ENCODE data around the gene FSCN2. TPM values are rescaled to one million over a fixed set of nuclear protein-coding genes. Genes with fewer than 3 reads are reported as not detected.

Gene FSCN2, protein sequence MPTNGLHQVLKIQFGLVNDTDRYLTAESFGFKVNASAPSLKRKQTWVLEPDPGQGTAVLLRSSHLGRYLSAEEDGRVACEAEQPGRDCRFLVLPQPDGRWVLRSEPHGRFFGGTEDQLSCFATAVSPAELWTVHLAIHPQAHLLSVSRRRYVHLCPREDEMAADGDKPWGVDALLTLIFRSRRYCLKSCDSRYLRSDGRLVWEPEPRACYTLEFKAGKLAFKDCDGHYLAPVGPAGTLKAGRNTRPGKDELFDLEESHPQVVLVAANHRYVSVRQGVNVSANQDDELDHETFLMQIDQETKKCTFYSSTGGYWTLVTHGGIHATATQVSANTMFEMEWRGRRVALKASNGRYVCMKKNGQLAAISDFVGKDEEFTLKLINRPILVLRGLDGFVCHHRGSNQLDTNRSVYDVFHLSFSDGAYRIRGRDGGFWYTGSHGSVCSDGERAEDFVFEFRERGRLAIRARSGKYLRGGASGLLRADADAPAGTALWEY
- total RNA-seq, result 0.39 and 1.1 TPM in 2 replicates

DNA sequence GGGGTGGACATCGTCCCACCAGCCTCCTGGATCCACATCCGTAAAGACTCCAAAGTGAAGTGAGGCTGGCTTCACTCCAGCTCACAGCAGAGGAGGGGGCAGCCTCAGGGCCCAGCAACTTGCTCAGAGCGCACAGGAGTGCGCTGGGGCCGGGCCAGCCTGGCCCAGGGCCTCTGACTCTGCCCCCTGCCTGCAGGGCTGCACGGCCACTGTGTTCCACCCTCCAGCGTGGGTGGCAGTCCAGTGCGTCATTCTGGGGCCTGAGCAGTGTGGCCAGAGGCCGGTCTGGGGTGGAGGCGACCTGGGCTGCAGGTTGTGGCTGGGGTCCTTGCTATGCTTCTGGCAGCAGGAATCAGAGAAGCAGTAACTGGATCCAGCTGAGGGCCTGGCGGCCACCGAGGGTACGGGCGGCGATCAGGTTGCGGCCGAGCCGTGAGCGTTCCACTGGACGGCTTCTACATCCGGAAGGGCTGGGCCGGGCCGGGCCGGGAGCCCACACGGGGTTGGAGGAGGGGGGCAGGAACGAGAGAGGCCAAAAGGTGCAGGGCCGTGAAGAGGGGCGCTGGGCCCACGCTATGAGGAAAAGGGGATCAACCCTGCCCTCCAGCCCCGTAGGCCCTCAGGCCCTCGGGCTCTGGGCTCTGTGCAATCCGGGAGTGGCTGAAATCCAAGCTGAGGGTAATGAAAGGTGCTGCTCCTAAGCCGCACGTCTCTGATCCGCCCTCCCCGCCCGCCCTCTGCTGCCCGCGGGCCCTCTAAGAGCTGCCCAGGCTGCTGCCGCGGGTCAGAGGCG, at the start of gene FSCN2:
Gene FSCN2 (plus strand): TSS at position 787 of the 793 bp plus-strand sequence. CDS start 155 bp downstream, outside the sequence.

DNA sequence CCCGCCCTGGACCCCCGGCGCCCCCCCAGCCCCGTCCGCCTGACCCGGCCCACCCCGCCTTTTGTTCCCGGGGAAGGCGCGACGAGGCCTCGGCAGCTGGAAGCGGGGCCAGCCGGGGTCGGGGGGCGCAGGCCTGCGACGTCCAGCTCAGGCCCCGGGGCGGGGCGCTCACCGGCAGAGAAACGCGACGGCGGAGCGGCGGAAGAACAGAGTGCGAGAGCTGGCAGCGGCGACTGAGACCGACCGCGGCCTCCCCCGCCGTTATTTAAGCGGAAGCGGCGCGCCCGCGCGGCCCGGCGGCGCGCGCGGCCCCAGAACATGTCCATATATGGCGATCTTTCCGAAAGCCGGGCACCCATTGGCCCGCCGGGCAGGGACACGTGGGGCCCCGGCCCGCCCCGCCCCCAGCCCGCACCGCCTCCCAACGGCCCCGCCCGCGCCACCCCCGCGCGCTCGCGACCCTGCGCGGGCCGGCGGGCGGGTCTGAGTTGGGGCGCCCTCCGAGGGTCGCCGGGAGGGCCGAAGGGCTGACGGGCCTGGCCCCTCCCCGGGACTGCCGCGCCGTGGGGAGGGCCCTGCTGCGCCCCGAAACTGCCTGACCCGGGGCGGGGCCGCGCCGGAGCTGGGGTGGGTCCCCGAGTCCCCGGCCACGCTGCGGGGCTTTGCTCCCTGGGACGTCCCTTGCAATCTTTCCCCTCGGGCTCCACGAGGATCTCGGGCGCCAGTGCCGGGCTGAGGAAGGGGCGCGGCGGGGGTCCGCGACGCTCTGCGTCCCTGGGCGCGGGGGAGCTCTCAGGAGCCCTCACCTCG, 15.4 kb upstream of the FSCN2 start, which contains the start of gene ACTG1:
Gene ACTG1 (minus strand): TSS at position 238 of the 810 bp plus-strand sequence. CDS start 445 bp downstream, outside the sequence.

DNA sequence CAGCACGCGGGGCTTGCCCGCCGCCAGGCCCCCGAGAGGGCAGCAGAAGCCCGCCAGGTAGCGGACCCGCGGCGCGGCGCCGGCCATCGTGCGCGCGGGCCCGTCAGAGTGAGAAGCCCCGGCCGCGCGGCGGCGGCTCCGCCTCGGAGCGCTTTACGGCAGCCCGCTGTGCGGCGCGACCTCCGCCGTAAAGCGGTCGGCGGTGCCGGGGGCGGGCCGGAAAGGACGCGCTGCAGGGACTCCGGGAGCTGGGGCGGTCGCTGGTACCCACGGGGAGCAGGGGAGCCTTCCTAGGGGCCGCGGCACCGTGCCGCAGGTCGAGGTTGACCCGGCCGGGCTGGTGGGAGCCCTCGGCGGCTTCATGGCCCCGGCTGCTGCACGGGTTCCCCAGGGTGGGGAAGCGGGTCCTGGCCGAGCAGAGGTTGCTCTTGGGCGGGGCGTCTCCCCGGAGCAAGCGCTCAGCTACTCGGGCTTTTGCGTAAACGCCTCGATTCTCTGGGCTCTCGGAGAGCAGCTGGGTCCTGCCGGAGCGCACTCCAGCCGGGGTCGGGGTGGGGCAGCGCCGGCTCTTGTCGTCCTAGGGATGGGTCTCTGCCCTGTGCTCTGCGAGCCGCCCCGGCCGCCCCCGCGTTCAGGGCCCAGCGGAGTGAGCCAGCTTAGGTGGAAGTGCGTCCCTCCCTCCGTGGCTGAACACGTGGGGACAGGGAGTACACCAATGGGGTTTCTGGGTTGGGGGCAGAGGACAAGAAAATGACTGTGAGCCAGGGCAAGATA, 24.3 kb downstream of the FSCN2 start, which contains the start of gene FAAP100:
Gene FAAP100 (minus strand): TSS at position 110 of the 774 bp plus-strand sequence. CDS start 23 bp downstream, at position 87.

Other genes with a start within 250 kb of the FSCN2 start
- 81.5 and 96.6 TPM in 2 replicates for gene SLC38A10, start 233.1 kb upstream of the FSCN2 start, total RNA-seq
- gene BAHCC1, start 132.9 kb upstream of the FSCN2 start, total RNA-seq, result 6.3 and 18.2 TPM in 2 replicates
- gene ACTG1, start 15.6 kb upstream of the FSCN2 start, total RNA-seq, result 6,276 and 9,433 TPM in 2 replicates
- 21.3 and 34.4 TPM in 2 replicates for gene FAAP100, start 24.0 kb downstream of the FSCN2 start, total RNA-seq
- gene NPLOC4, start 108.7 kb downstream of the FSCN2 start, total RNA-seq, result 45.3 and 71.0 TPM in 2 replicates
- gene TSPAN10, start 108.8 kb downstream of the FSCN2 start, total RNA-seq, result 0.26 and 0.64 TPM in 2 replicates
- 1.4 TPM in 1 of 2 replicates, not detected in the other for gene PDE6G, start 128.2 kb downstream of the FSCN2 start, total RNA-seq
- gene OXLD1, start 138.2 kb downstream of the FSCN2 start, total RNA-seq, result 40.5 and 54.7 TPM in 2 replicates
- gene CCDC137, start 138.4 kb downstream of the FSCN2 start, total RNA-seq, result 15.6 and 17.5 TPM in 2 replicates
- 39.3 and 59.9 TPM in 2 replicates for gene ARL16, start 155.4 kb downstream of the FSCN2 start, total RNA-seq
- gene HGS, start 155.6 kb downstream of the FSCN2 start, total RNA-seq, result 72.2 and 89.6 TPM in 2 replicates
- gene MRPL12, start 175.0 kb downstream of the FSCN2 start, total RNA-seq, result 46.4 and 93.5 TPM in 2 replicates
- gene SLC25A10, start 183.9 kb downstream of the FSCN2 start, total RNA-seq, result 15.3 and 22.8 TPM in 2 replicates

Measured in epithelial cell of alveolus of lung (primary cell).